Stimulated activated CD8-positive, alpha-beta memory T cell treated with anti-CD3 and anti-CD28 coated beads, Interleukin-7, amount 100 ng/mL, for 1 hour (primary cell): ENCODE results near the gene C19orf85.

Source experiments
- DNase-seq, 2 donors: peaks; one replicate each; pipeline ENCODE4 v3.0.0-alpha.2; 2020; ENCODE audit warnings: low read depth in 2 of 2

Gene C19orf85

DNA sequence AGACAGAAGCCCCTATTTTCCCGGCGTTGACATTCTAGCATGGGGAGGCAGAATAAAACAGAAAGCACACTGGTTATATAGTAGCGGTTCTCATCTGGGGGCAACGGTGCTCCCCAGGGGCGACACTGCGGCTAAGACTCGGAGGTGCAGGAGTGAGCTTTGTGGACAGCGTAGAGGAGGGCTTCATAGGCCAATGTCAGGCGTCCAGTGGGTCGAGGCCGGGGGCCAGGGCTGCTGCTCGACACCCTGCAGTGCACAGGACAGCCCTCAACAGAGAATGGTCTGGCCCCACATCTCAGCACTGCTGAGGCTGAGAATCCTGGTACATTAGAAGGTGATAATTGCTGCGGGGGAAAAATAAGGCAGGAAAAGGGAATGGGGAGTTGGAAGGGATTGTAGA lies 13.4 kb upstream of the C19orf85 start:
- no peak for DNase-seq

DNA sequence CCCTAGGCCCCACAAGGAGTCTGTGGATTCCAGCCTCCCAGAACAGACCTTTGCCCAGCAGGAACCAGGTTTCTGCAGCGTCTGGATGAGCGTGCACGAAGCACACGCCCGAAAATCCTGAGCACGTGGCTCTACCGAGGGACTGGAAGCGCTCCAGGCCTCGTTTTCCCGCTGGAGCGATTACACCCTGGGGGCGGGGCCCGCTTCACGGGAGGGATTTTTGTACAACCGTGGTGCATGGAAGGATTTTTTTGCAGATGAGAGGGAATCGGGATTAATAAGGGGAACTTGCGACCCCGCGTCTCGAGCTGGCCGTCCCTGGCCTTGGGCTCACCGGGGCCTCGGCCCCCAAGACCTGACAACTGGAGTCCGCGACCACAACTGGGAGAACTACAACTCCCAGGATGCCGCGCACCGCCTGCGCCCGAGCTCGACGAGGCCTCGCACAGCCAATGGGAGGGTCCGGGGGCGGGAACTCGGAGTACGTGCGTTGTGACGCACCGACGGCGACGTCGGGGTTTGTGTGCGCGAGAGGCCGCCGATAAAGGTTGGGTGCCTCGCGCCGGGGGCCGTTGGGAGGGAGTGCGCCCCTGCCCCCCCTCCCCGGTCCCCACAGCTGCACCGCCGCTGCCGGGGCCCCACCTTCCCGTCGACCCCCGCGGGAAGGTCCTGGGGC lies 11.7 kb upstream of the C19orf85 start, which contains the start of gene ZNF628:
TSS of gene ZNF628 (plus strand) at position 518 of the 676 bp plus-strand sequence. CDS start 3,294 bp downstream, outside the sequence.
- peak; percentile 93 to 96 for DNase-seq

DNA sequence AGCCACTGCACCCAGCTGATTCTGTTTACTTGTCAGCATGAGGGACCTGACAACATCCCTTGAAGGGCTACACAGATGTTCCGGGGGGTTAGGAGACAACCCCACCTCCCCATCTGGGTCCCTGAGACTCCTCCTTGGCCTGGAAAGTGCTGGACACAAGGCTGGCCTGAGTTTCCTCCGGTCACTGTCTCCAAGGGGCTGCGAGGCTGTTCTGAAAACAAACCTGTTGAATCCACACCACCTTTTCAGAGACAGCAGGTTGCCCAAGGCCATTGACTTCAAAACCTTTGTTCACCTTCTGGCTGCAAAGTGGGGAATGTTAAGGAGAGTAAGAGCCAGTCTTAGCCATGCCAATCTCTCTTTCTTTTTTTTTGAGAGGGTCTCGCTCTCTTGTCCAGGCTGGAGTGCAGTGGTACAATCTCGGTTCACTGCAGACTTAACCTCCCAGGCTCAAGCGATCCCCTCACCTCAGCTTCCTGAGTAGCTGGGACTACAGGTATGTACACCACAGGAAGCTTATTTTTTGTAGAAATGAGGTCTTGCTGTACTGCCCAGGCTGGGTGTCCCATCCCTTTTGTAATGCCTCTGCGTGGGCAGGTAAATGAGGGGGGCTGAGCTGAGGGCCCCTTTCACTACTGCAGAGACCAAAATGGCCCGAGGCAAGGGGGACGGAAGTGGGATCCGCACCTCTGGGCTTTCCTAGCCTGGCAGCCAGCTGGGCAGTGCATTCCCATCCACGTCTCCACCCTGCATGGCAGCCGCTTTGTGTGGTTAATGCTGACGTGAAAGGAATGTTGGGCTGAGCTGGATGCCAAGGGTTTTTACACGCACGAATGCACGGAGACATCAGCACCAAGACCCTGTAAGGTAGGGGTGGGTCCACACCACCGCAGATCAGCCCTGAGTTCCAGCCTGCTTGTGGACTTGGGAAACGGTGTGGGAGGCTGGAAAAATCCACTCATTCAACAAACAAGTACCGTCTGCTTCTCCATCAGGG lies 10.0 kb upstream of the C19orf85 start:
- no peak for DNase-seq

DNA sequence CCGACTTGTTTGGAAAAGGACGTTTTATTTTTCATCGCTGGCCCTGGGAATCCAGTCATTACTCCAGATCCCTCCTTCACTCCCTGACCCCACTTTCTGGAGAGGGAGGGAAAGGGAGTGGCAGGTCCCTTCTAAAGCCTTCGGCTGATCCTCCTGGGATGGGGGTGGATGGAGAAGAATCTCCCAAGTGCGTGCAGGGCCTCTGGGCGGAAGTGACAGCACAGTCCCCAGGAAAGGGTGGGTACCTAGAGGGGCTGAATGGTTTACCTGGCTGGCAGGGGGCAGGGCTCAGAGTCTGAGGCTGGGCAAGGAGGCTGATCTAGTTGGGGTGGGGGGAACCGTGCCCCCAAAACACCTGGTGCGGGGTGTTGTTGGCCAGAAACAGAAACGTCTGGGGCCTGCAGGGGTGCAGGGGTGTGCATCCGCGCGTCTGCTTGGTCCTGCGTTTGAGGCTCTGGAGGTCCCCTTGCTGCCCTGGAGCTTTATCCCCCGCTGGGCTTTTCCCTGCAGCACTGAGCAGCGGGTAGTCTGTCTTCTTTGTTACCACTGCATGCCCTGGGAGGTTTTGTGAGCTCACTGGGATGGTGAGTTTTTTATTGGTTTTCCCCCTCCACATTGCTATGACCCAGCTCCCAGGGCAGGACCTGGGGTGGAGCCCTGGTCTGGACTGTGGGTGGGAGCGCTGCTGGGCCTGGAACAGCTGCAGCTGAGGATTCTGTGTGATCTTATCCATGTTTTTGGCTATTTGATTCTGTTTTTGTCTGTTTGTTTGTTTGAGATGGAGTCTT lies 8.9 kb upstream of the C19orf85 start:
- no peak for DNase-seq

DNA sequence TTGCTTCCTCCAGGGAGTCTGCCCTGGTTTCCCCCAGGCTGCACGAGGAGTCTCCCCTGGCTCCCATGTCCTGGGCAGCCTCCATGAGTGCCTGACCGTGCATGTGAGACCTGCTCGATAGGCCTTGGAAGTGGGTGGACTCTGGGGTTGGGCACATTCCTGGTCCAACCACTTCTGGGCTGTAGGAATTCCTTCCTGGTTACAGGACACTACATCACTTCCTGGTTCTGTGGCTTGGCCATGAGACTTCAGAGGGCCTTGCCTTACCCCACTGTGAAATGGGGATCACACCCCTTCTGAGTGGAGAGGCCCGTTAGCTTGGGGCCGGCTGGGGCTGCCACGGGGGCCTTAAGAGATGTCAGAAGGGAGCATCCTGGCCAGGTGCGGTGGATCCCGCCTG lies 7.9 kb upstream of the C19orf85 start:
- DNase-seq = no peak

DNA sequence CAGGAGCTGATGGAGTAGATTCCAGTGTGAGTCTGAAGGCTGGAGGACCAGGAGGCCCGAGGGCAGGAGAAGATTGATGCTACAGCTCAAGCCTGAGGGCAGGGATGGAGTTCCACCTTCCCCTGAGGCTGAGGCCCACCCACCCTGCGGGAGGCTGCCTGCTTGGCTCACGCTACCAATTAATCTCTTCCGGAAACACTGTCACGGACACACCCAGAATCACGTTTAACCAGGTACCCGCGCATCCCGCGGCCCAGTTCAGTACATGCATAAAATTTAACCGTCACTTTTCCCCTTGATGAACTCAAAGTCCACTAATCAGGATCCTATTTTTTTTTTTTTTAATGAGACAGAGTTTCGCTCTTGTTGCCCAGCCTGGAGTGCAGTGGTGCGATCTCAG lies 6.7 kb upstream of the C19orf85 start:
- no peak for DNase-seq

DNA sequence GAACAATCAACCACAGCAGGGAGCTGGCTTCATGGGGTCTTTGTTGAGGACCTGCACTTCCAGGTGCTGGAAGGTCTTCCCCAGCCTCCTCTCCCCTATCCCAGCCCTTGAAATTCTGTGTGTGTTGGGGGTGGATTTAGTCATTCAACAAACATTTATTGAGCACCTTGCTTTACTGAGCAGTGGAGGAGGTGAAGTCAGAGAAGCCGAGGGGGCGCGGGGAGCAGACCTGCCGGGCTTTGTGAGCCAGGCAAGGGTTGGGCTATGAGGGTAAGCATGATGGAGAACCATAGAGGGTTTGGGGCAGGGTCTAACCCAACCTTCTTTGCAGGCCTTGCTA lies 3.5 kb upstream of the C19orf85 start:
- no peak for DNase-seq

DNA sequence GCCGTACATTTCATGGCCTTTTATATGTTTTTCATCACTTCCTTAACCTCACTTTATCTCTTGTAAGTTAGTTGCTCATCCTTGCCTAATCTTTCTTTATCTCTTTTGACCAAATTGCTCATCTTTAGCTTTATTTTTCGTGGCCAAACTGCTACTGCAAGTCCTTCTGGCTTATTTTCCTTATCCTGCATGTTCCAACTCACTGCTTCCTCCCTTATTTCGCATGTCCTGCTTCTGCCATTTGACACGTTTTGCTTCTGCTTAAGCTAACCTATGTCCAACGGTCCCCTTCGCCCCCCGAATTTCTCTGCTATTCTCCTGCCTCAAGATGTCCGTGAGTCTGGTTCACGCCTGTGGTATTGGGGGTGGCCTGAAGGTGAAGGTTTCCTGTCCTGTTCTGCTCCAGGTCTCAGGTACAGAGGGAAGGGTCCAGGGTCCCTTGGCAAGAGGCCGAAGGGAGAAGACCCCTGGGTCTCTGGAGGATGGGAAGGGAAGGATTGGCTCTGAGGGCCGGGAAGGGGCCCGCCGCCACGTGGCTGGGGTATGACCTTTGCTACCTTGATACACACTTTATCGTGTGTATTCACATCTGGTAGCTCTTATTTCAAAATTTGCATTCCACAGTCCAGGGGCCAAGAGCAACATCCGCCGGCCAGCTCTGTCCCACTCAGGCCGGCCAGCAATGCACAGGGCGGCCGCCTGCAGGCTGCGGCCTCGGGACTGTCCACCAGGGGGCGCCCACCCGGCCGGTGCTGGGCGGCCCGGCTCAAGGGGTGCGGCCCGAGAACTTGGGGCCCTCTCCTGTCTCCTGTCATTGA lies 2.9 kb upstream of the C19orf85 start:
- DNase-seq = peak; percentile 46 to 55

DNA sequence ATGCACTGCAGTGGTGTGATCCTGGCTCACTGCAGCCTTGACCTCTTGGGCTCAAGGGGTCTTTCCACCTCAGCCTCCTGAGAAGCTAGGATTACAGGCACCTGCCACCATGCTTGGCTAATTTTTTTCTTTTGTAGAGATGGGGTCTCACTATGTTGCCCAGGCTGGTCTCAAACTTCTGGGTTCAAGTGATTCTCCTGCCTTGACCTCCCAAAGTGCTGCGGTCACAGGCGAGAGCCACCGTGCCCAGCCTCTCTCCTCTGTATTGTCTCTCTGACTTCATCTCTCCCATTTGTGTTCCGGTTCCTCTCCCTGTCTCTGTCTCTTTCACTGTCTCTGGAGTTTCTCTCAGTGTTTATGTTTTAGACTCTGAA lies 1.7 kb upstream of the C19orf85 start:
- no peak for DNase-seq

DNA sequence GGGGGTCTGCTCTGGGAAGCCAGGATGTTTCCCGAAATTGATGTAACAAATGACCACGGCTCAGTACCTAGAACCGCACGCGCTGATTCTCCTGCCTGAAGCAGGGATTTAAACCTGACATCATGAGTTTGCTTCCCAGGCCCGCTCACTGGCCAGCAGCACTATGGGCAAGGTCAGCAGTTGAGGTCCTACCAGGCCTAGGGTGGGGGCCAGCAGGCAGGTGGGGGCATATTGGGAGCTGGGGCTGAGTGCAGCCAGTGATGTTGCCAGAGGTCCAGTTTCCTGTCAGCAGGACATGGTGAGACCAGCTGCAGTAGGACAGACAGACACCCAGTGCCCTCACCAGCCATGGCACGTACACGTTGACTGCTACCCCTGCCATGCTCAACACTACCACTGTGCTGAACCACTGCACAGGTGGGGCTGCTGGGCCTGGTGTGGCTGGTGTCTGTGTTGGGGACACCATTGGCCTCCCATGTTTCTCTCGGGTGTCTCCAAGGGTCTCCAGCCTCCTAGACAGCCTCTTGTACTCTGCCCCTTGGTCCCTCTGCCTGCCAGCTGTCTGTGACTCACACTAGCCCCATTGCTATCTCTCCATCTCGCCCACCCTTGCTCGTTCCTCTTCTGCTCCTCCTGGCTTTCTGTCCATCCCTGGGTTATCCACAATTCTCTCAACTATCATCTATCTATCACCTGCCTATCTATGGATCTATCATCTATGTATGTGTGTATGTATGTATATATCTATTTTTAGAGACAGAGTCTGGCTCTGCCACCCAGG lies 1.1 kb upstream of the C19orf85 start:
- DNase-seq = no peak

DNA sequence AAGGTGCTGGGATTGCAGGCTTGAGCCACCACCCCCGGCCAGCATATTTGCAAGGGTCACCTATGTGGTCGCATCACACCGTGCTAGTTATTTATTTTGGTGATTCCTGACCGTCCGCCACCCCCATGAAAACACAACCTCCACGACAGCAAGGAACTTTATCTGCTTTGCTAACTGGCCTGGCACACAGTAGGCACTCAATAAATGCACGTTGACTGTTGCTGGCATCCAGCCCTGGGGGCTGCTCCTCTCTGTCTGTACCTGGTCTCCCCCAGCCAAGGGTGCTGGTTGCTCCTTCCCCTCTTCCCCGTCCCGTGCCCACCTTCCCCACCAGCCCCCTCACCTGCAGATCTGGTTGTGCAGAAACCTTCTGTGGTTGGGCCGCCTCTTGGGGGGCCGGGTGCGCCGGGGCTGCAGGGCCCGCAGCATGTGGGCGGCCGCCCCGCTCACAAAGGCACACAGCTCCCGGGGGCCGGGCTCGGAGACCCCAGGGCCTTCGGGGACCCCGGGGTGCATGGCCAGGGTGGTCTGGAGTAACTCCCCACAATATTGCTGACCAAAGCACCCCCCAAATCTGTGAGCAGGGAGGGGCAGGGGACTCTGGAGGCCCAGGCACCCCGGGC lies 401 bp downstream of the C19orf85 start:
- DNase-seq = no peak

DNA sequence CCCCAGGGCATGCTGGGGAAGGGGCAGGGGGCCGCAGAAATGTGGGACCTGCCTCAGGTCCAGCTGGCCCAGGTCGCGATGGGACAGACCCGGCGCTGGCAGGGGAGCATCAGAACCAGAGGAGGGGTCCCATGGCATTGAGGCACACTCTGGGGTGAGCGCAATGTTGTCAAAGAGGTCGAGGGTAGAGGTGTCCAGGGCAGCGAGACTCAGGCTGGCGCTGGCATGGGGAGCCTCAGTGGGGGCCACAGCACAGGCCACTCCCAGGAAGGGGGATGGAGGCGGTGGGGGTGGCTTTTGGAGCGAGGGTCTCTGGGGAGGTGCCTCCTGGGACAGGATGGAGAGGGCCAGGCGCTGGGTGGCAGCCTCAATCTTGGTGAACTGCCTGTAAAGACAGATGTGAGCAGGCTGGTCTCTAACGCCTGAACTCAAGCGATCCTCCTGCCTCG lies 944 bp downstream of the C19orf85 start:
- DNase-seq = no peak

DNA sequence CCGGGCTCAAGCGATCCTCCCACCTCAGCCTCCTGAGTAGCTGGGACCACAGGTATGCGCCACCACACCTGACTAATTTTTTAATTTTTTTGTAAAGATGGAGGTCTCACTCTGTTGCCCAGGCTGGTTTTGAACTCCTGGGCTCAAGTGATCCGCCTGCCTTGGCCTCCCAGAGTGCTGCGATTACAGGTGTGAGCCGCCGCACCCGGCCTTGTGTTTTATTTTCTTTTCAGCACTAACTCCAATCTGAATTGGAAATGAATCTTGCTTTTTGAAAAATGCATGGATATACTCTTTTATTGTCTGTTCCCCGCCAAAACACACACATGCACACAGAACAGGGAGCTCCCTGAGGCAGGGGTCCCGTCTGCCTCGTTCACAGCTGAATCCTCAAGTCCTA lies 1.8 kb downstream of the C19orf85 start:
- DNase-seq = no peak

DNA sequence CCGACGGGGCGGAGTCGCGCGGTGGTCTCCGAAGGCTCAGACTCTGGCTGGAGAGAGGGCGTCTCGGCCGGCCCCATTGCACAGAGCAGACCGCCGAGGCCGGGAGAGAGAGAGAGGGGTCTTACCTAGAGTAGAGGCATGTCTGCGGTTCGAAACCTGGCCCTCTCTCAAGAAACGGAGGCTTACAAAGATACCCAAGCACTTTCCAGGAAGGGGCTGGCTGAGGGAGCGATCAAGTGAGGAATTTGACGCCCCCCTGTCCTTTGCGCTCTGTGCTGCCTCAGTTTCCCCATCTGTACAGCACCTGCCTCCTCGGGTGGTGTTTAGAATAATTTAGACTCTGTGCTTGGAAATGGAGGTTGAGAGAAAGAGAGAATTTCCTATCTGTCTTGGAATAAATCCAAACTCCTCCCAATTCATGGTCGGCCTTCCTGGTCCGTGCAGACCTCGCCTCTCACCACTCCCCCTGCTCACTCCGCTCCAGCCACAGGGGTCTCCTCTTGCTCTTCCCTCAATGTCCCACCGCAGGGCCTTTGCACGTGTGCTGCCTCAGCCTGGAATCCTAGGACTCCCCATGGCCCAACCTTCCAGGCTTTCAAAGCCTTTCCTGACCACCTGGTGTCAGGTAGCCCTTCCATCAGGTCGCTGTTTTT lies 2.5 kb downstream of the C19orf85 start:
- DNase-seq = no peak

DNA sequence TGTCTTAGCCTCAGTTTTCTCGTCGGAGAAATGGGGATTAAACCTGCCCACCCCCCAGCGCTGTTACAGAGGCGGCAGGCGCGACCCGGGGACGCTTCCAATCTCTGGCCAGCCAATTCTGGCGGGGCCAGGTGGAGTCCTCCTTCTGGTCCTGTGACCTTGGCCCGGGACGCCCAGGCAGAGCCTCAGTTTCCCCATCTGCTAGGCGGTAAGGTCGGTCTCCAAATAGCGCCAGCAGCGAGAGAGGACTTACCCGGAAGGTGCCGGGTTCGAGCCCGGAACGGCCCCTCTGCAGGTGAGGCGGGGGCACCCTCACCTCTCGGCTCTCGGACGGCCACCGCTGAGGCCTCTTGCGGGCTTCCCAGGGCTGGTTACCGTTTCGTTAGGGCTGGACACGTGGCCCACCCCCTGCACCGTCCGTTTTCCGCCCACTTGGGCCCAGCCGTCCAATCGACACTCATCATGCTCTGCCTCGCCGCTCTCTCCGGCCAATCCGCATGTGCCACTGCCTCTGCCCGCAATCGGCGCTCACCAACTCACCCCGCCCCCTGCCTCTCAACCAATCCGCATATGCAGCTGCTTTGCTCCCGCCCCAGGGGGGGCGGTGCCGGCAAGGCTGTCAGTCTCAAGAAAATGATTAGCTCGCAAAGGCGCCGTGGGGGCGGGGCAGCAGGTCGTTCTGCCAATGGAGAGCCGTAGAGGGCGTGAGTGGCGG lies 3.1 kb downstream of the C19orf85 start, which contains the start of gene ISOC2:
TSS of gene ISOC2 (minus strand) at position 384 of the 715 bp plus-strand sequence. CDS start 5,156 bp downstream, outside the sequence.
- peak; percentile 100 for DNase-seq

DNA sequence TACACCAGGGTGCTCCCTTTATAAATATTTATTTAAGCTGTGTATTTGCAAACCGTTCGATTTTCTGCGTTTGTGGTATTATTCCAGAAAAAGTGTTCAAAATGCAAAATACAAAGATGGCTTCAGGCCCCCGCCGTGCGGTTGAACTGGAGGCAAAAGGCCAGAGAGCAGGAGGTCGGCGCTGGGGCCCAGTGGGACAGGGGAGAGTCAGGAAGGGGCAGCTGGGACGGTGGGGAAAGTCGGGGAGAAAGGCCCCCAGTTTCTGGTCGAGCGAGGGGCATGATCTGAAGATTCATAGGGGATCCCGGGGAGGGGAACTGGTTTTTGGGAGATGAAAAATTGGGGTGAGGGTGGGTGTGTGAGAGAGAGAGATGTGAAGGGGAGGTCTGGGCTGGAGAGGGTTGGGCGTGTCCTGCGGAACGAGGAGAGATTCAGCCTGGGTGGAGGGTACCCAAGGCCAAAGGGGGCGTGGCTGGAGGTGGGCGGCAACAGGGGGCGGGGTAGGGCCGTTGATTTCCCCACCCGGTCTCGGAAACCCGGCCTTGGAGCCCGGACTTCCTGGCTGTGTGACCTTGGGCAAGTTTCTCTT lies 3.8 kb downstream of the C19orf85 start:
- no peak for DNase-seq

DNA sequence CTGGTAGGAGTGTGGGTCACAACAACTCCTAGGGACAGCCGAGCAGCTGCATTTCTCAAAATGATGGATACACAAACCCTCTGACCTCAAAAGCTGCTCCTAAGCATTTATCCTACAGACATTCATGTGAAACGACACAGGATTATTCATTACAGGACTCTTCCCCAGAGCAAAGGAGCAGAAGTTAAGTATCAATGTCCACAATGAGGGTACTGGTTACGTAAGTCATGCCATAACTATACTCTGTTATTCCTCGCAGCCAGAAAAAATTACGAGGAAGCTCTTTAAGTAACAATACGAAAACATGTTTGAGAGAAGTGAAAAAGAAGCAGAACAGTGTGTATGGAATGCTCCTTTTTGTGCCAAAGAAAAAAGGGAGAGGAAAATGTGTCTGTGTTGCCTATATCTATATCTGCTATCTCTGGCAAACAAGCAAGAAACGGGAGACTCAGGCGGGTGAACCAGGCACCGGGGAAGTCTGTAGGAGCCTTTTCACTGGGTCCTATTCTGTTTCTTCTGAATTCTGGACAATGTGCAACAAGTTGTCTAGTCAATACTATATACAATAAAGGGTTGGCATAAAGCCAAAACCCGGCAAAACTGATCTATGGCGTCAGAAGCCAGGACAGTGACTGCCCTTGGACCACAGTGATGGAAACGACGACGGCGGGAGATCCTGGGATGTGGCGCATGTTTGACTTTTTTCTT lies 4.4 kb downstream of the C19orf85 start:
- no peak for DNase-seq

DNA sequence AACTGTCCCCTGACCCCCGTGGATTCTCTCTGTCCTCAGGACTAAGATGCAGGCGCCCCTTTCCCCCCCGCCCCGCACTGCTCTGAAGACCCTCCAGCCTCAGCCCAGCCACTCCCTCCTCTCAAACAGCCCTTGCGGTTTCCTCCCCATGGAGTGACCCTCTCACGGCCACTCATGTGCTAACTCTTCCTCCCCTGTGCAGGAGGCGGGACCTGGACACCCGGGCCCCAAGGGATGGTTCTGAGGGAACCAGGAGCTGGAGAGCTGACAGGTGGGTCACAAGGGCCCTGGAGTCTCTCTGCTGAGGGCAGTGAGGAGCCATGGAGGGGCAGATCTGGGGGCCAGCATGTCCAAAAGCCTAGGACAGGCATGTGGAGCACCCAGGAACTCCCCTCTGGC lies 5.0 kb downstream of the C19orf85 start:
- no peak for DNase-seq
